Hepatocyte (in vitro differentiated cells): ENCODE data around the gene ZNF512B. TPM values are rescaled to one million over a fixed set of nuclear protein-coding genes. Genes with fewer than 3 reads are reported as not detected.

Source experiments
- DNase-seq: peaks from one replicate; pipeline ENCODE4 v3.0.0-alpha.2; 2016; ENCODE audit warnings: low spot score
- H2AFZ ChIP-seq: fragments of 200-600 bp; sonication (generic); 2 replicates; pipeline ENCODE4 v1.6.0; 2016; ENCODE audit warnings: antibody characterized with exemption, mild to moderate bottlenecking
- H3K27ac ChIP-seq: fragments of 200-600 bp; sonication (generic); 2 replicates; pipeline ENCODE4 v1.5.1; 2016; ENCODE audit warnings: mild to moderate bottlenecking
- H3K27me3 ChIP-seq: fragments of 200-600 bp; sonication (generic); 2 replicates; pipeline ENCODE4 v1.6.1; 2016
- H3K36me3 ChIP-seq: fragments of 200-600 bp; sonication (generic); replicated peaks from 2 replicates; pipeline ENCODE4 v1.5.1; 2016; ENCODE audit warnings: low read depth; ENCODE audit not compliant: insufficient read depth
- H3K4me1 ChIP-seq: fragments of 200-600 bp; sonication (generic); 2 replicates; pipeline ENCODE4 v1.5.1; 2016; ENCODE audit warnings: mild to moderate bottlenecking, moderate library complexity; ENCODE audit not compliant: insufficient read depth
- H3K4me2 ChIP-seq: fragments of 200-600 bp; sonication (generic); 2 replicates; pipeline ENCODE4 v1.6.0; 2016
- H3K4me3 ChIP-seq: fragments of 200-600 bp; sonication (generic); 2 replicates; pipeline ENCODE4 v1.5.1; 2016; ENCODE audit warnings: mild to moderate bottlenecking
- H3K79me2 ChIP-seq: fragments of 200-600 bp; sonication (generic); 2 replicates; pipeline ENCODE4 v1.6.0; 2017; ENCODE audit warnings: mild to moderate bottlenecking
- H3K9me2 ChIP-seq: fragments of 200-600 bp; sonication (generic); replicated peaks from 2 replicates; pipeline ENCODE4 v1.6.0; 2017; ENCODE audit warnings: mild to moderate bottlenecking; ENCODE audit not compliant: insufficient read depth
- H3K9me3 ChIP-seq: fragments of 200-600 bp; sonication (generic); 2 replicates; pipeline ENCODE4 v1.5.1; 2016; ENCODE audit warnings: low read depth, mild to moderate bottlenecking
- H4K20me1 ChIP-seq: fragments of 200-600 bp; sonication (generic); 2 replicates; pipeline ENCODE4 v1.6.0; 2016; ENCODE audit warnings: mild to moderate bottlenecking; ENCODE audit not compliant: insufficient read depth, poor library complexity, severe bottlenecking
- CTCF ChIP-seq: fragments of 200-600 bp; sonication (generic); IDR thresholded peaks from 2 replicates; pipeline ENCODE4 v1.5.1; 2016; ENCODE audit warnings: antibody characterized with exemption, mild to moderate bottlenecking; ENCODE audit not compliant: poor library complexity
- EZH2 ChIP-seq: fragments of 200-600 bp; sonication (generic); IDR thresholded peaks from 2 replicates; pipeline ENCODE4 v1.6.1; 2016; ENCODE audit warnings: antibody characterized with exemption, mild to moderate bottlenecking, borderline replicate concordance
- EZH2phosphoT487 ChIP-seq: fragments of 200-600 bp; sonication (generic); IDR thresholded peaks from one replicate; pipeline ENCODE4 v1.6.1; 2018; ENCODE audit warnings: antibody characterized with exemption, mild to moderate bottlenecking, low read depth, moderate library complexity; ENCODE audit not compliant: unreplicated experiment, severe bottlenecking
- WGBS: methylation state at CpG from one replicate; pipeline ENCODE4 v1.1.6; 2016; ENCODE audit warnings: low lambda C conversion rate; ENCODE audit errors: missing lambda C conversion rate; 5-methylcytosine and 5-hydroxymethylcytosine counted together
- polyA plus RNA-seq: library from polyadenylated mRNA; unstranded; fragments of >200 nt; fragmentation: Nextera tagmentation; extraction: Ambion mirVana; gene quantifications from 2 replicates; pipeline ENCODE4 v1.2.1, GENCODE V29; 2016
- total RNA-seq: library from RNA; depleted of rRNA; stranded (reverse); fragments of >200 nt; gene quantifications from 2 replicates; pipeline ENCODE4 v1.2.3, GENCODE V29; 2014

ZNF512B gene
- total and polyA plus RNA-seq, 2 experiments from 2014 or later: 10.1 to 13.5 TPM

GRCh38 chr20:63940071-63940471, 29.7 kb downstream of the ZNF512B start:
- WGBS: 99% methylated on average over 14 of the region's 23 CpGs
- Histone ChIP-seq H3K4me1 (no peaks in the 10 kb centered on the region), H3K36me3 (no peaks in the 10 kb centered on the region), H3K9me2 (no peaks in the 10 kb centered on the region), H4K20me1 (peaks cover 16% of the 10 kb centered on the region), H3K79me2 (peaks cover 14% of the 10 kb centered on the region), H3K9me3 (no peaks in the 10 kb centered on the region), H3K4me2 (no peak overlapping the region), H2AFZ (no peak overlapping the region), H3K27me3 (no peaks in the 10 kb centered on the region), H3K27ac (no peak overlapping the region), H3K4me3 (no peak overlapping the region)
- TF ChIP-seq EZH2: no peak
- TF ChIP-seq EZH2phosphoT487: no peak
- TF ChIP-seq CTCF: no peak
- no peak for DNase-seq

- H4K20me1 ChIP-seq: peaks cover 12% of the 10 kb centered on the region
- H3K27ac ChIP-seq: no peak overlapping the region
- no peaks in the 10 kb centered on the region for H3K4me1 ChIP-seq
- no peak overlapping the region for H3K4me3 ChIP-seq
- H3K36me3 ChIP-seq: no peaks in the 10 kb centered on the region
- no peaks in the 10 kb centered on the region for H3K27me3 ChIP-seq
- TF ChIP-seq EZH2 (no peak), CTCF (no peak), EZH2phosphoT487 (no peak)
- peaks cover 9% of the 10 kb centered on the region for H3K79me2 ChIP-seq
- no peaks in the 10 kb centered on the region for H3K9me3 ChIP-seq
- H2AFZ ChIP-seq: no peak overlapping the region
- no peaks in the 10 kb centered on the region for H3K9me2 ChIP-seq
- no peak for DNase-seq
- H3K4me2 ChIP-seq: no peak overlapping the region
- WGBS: 82% methylated on average over 8 of the region's 33 CpGs
Measured at GRCh38 chr20:63939061-63939935, 30.4 kb downstream of the ZNF512B start.

GRCh38 chr20:63937596-63937995, 32.1 kb downstream of the ZNF512B start:
- H3K36me3 ChIP-seq: no peaks in the 10 kb centered on the region
- H4K20me1 ChIP-seq: peaks cover 13% of the 10 kb centered on the region
- no peak overlapping the region for H3K27ac ChIP-seq
- H2AFZ ChIP-seq: no peak overlapping the region
- H3K9me3 ChIP-seq: no peaks in the 10 kb centered on the region
- no peaks in the 10 kb centered on the region for H3K4me1 ChIP-seq
- TF ChIP-seq EZH2 (no peak), CTCF (no peak), EZH2phosphoT487 (no peak)
- no peak overlapping the region for H3K4me2 ChIP-seq
- 95% methylated on average over 14 of the region's 14 CpGs for WGBS
- H3K9me2 ChIP-seq: no peaks in the 10 kb centered on the region
- DNase-seq: no peak
- no peaks in the 10 kb centered on the region for H3K27me3 ChIP-seq
- H3K79me2 ChIP-seq: peaks cover 9% of the 10 kb centered on the region
- H3K4me3 ChIP-seq: no peak overlapping the region
